Ishikawa (cell line): ENCODE measurements around the gene DCUN1D1.

Source experiments
- CEBPB ChIP-seq: IDR thresholded peaks from 2 replicates; pipeline ENCODE4 v1.6.1; 2012
- EP300 ChIP-seq: IDR thresholded peaks from 2 replicates; pipeline ENCODE4 v1.6.1; 2012; ENCODE audit warnings: borderline replicate concordance
- FOXM1 ChIP-seq: IDR thresholded peaks from 2 replicates; pipeline ENCODE4 v1.6.1; 2012; ENCODE audit warnings: low read depth, borderline replicate concordance
- MAX ChIP-seq: IDR thresholded peaks from 2 replicates; pipeline ENCODE4 v1.6.1; 2012
- RAD21 ChIP-seq: IDR thresholded peaks from 2 replicates; pipeline ENCODE4 v1.6.1; 2012; ENCODE audit warnings: low read depth
- REST ChIP-seq: IDR thresholded peaks from 2 replicates; pipeline ENCODE4 v1.6.1; 2012; ENCODE audit warnings: low read depth, mild to moderate bottlenecking
- TCF12 ChIP-seq: IDR thresholded peaks from 2 replicates; pipeline ENCODE4 v1.6.1; 2012; ENCODE audit warnings: low read depth
- USF1 ChIP-seq: IDR thresholded peaks from 2 replicates; pipeline ENCODE4 v1.6.1; 2012
- YY1 ChIP-seq: IDR thresholded peaks from 2 replicates; pipeline ENCODE4 v1.6.1; 2012; ENCODE audit warnings: low read depth

GRCh38 chr3:182896553-182896952 is 83.8 kb downstream of the DCUN1D1 start:
- TF ChIP-seq YY1: no peak
- no peak for TF ChIP-seq FOXM1
- TF ChIP-seq EP300: no peak
- no peak for TF ChIP-seq RAD21
- no peak for TF ChIP-seq REST
- TF ChIP-seq TCF12: no peak
- no peak for TF ChIP-seq CEBPB
- no peak for TF ChIP-seq USF1
- no peak for TF ChIP-seq MAX
